NT2/D1 (cell line): ENCODE results near the gene ADARB2.

Source experiments
- YY1 ChIP-seq: IDR thresholded peaks from 2 replicates; pipeline ENCODE4 v1.6.1; 2011; ENCODE audit not compliant: insufficient read length, insufficient read depth
- ZNF274 ChIP-seq: IDR thresholded peaks from 2 replicates; pipeline ENCODE4 v1.6.1; 2011; ENCODE audit warnings: mild to moderate bottlenecking, low read depth, low read length

- TF ChIP-seq ZNF274 (no peak), YY1 (no peak)
Measured at GRCh38 chr10:1665681-1666080, 71.6 kb downstream of the ADARB2 start.
